H9 (cell line): ENCODE results near the gene EZH1. TPM values are rescaled to one million over a fixed set of nuclear protein-coding genes. Genes with fewer than 3 reads are reported as not detected.
A peak's percentile ranks its signal among the peaks of the same experiment; 100 is the strongest.

Source experiments
- DNase-seq: peaks from one replicate; pipeline ENCODE4 v3.0.0-alpha.2; 2017
- H2AFZ ChIP-seq: one replicate; pipeline ENCODE4 v1.6.1; 2013; ENCODE audit warnings: mild to moderate bottlenecking, low read length, control low read depth, moderate library complexity
- H2AK5ac ChIP-seq: 2 replicates; pipeline ENCODE4 v1.6.1; 2013; ENCODE audit warnings: low read length, control low read depth, mixed read lengths; ENCODE audit not compliant: insufficient read length
- H2BK120ac ChIP-seq: one replicate; pipeline ENCODE4 v1.6.1; 2013; ENCODE audit warnings: low read depth, mild to moderate bottlenecking, low read length, control low read depth, inconsistent platforms; ENCODE audit not compliant: poor library complexity, severe bottlenecking
- H2BK12ac ChIP-seq: 2 replicates; pipeline ENCODE4 v1.6.1; 2013; ENCODE audit warnings: low read length, control low read depth, mixed read lengths, low read depth; ENCODE audit not compliant: insufficient read length
- H2BK15ac ChIP-seq: 2 replicates; pipeline ENCODE4 v1.6.1; 2013; ENCODE audit warnings: low read depth, low read length, control low read depth
- H2BK20ac ChIP-seq: one replicate; pipeline ENCODE4 v1.6.1; 2013; ENCODE audit warnings: low read depth, mild to moderate bottlenecking, low read length, control low read depth, inconsistent platforms; ENCODE audit not compliant: poor library complexity, severe bottlenecking
- H2BK5ac ChIP-seq: 2 replicates; pipeline ENCODE4 v1.6.1; 2013; ENCODE audit warnings: low read length, control low read depth, mixed read lengths; ENCODE audit not compliant: insufficient read length
- H3K14ac ChIP-seq: 2 replicates; pipeline ENCODE4 v1.6.1; 2013; ENCODE audit warnings: low read length, control low read depth; ENCODE audit not compliant: insufficient read depth
- H3K18ac ChIP-seq: 2 replicates; pipeline ENCODE4 v1.6.1; 2013; ENCODE audit warnings: low read depth, mild to moderate bottlenecking, mixed read lengths, low read length, control low read depth; ENCODE audit not compliant: insufficient read length
- H3K23ac ChIP-seq: 2 replicates; pipeline ENCODE4 v1.6.1; 2013; ENCODE audit warnings: low read length, control low read depth, mixed read lengths, low read depth; ENCODE audit not compliant: insufficient read length
- H3K23me2 ChIP-seq: 2 replicates; pipeline ENCODE4 v1.6.1; 2013; ENCODE audit warnings: low read depth, mild to moderate bottlenecking, mixed read lengths, low read length, control low read depth; ENCODE audit not compliant: insufficient read length, poor library complexity, severe bottlenecking
- H3K27ac ChIP-seq: 2 replicates; pipeline ENCODE4 v1.5.1; 2013; ENCODE audit warnings: low read length, control low read depth, mixed read lengths, low read depth; ENCODE audit not compliant: insufficient read length
- H3K27me3 ChIP-seq: 2 replicates; pipeline ENCODE4 v1.6.1; 2013; ENCODE audit warnings: low read length, control low read depth, inconsistent platforms; ENCODE audit not compliant: insufficient read depth
- H3K4ac ChIP-seq: 2 replicates; pipeline ENCODE4 v1.6.1; 2013; ENCODE audit warnings: low read depth, mild to moderate bottlenecking, control low read depth, inconsistent platforms, low read length, moderate library complexity
- H3K4me1 ChIP-seq: 2 replicates; pipeline ENCODE4 v1.6.1; 2013; ENCODE audit warnings: low read length, control low read depth, inconsistent platforms; ENCODE audit not compliant: insufficient read depth
- H3K4me2 ChIP-seq: 2 replicates; pipeline ENCODE4 v1.6.1; 2013; ENCODE audit warnings: low read length, control low read depth, mixed read lengths; ENCODE audit not compliant: insufficient read length, insufficient read depth
- H3K56ac ChIP-seq: 2 replicates; pipeline ENCODE4 v1.6.1; 2013; ENCODE audit warnings: low read depth, mild to moderate bottlenecking, mixed read lengths, low read length, control low read depth; ENCODE audit not compliant: insufficient read length
- H3K79me1 ChIP-seq: 2 replicates; pipeline ENCODE4 v1.6.1; 2013; ENCODE audit warnings: low read depth, mild to moderate bottlenecking, moderate library complexity, low read length, control low read depth, inconsistent platforms; ENCODE audit not compliant: insufficient read depth, poor library complexity, severe bottlenecking
- H3K79me2 ChIP-seq: 2 replicates; pipeline ENCODE4 v1.6.1; 2013; ENCODE audit warnings: low read length, control low read depth, inconsistent platforms; ENCODE audit not compliant: insufficient read depth
- H3K9ac ChIP-seq: 2 replicates; pipeline ENCODE4 v1.6.1; 2013; ENCODE audit warnings: low read length, control low read depth, mixed read lengths; ENCODE audit not compliant: insufficient read length; ENCODE audit errors: extremely low read depth
- H3K9me3 ChIP-seq: one replicate; pipeline ENCODE4 v1.6.1; 2013; ENCODE audit warnings: low read depth, low read length, inconsistent platforms; ENCODE audit not compliant: control insufficient read depth
- H3T11ph ChIP-seq: one replicate; pipeline ENCODE4 v1.6.1; 2013; ENCODE audit warnings: mild to moderate bottlenecking, low read length, control low read depth, inconsistent platforms
- H4K20me1 ChIP-seq: one replicate; pipeline ENCODE4 v1.6.1; 2013; ENCODE audit not compliant: control insufficient read depth, insufficient read length, insufficient read depth
- H4K5ac ChIP-seq: 2 replicates; pipeline ENCODE4 v1.6.1; 2013; ENCODE audit warnings: low read depth, mild to moderate bottlenecking, mixed read lengths, low read length, control low read depth; ENCODE audit not compliant: insufficient read length
- H4K8ac ChIP-seq: replicated peaks from 2 replicates; pipeline ENCODE4 v1.6.1; 2013; ENCODE audit warnings: low read length, control low read depth, mixed read lengths, low read depth; ENCODE audit not compliant: insufficient read length
- H4K91ac ChIP-seq: 2 replicates; pipeline ENCODE4 v1.6.1; 2013; ENCODE audit warnings: low read depth, mild to moderate bottlenecking, moderate library complexity, mixed read lengths, low read length, control low read depth; ENCODE audit not compliant: insufficient read length
- H3K27ac Mint-ChIP-seq, 3 experiments: 2 replicates in 2 of 3; 3 replicates in 1 of 3; pipeline ENCODE4 v1.8.0; 2020 to 2021; ENCODE audit warnings: mixed read lengths in 3 of 3, mild to moderate bottlenecking in 1 of 3, moderate library complexity in 1 of 3
- H3K27me3 Mint-ChIP-seq: 2 replicates; pipeline ENCODE4 v1.8.0; 2021; ENCODE audit warnings: low read depth, mild to moderate bottlenecking, moderate library complexity, mixed read lengths
- H3K36me3 Mint-ChIP-seq, 3 experiments: 2 replicates in 2 of 3; 3 replicates in 1 of 3; pipeline ENCODE4 v1.8.0; 2020 to 2021; ENCODE audit warnings: low read depth in 3 of 3, mixed read lengths in 3 of 3; ENCODE audit not compliant: insufficient read depth in 1 of 3
- H3K4me1 Mint-ChIP-seq, 2 experiments: 2 replicates each; pipeline ENCODE4 v1.8.0; 2020; ENCODE audit warnings: mixed read lengths in 2 of 2
- H3K4me3 Mint-ChIP-seq, 2 experiments: 2 replicates in 1 of 2; 3 replicates in 1 of 2; pipeline ENCODE4 v1.8.0; 2020 to 2021; ENCODE audit warnings: mild to moderate bottlenecking in 2 of 2, mixed read lengths in 2 of 2, moderate library complexity in 1 of 2
- H3K9me3 Mint-ChIP-seq, 2 experiments: 2 replicates in 1 of 2; 3 replicates in 1 of 2; pipeline ENCODE4 v1.8.0; 2020; ENCODE audit warnings: mild to moderate bottlenecking in 2 of 2, mixed read lengths in 2 of 2, moderate library complexity in 1 of 2
- CTCF ChIP-seq: fragments of 200-600 bp; sonication (generic); conservative IDR thresholded peaks from 3 replicates; pipeline ENCODE4 v1.8.0; 2021; ENCODE audit warnings: antibody characterized with exemption, mild to moderate bottlenecking
- WGBS: extraction: QIAGEN DNeasy Blood & Tissue Kit; methylation state at CpG from one replicate; pipeline ENCODE4 v1.1.7; 2013; ENCODE audit warnings: missing lambda C conversion rate, low lambda C conversion rate, mixed read lengths; ENCODE audit not compliant: insufficient read length; ENCODE audit errors: extremely low coverage; 5-methylcytosine and 5-hydroxymethylcytosine counted together
- total RNA-seq: library from RNA; stranded (reverse); gene quantifications from 2 replicates; pipeline ENCODE4 v1.2.1, GENCODE V29; 2021

The EZH1 gene
- total RNA-seq, 1 experiment from 2014 or later, result 17.9 TPM

- H3K4me1 Mint-ChIP-seq, result peaks cover 29 to 48% of the 10 kb centered on the region in 2 experiments
- Histone ChIP-seq H4K5ac (no peak overlapping the region), H3K79me2 (no peaks in the 10 kb centered on the region), H3K79me1 (no peaks in the 10 kb centered on the region), H2AFZ (no peak overlapping the region), H2AK5ac (no peak overlapping the region), H4K20me1 (no peaks in the 10 kb centered on the region), H3K23ac (no peak overlapping the region), H2BK20ac (no peak overlapping the region), H4K91ac (no peak overlapping the region), H3K18ac (no peak overlapping the region), H3K23me2 (peaks cover 15% of the 10 kb centered on the region), H3K9ac (no peak overlapping the region), H2BK5ac (no peak overlapping the region), H3T11ph (no peak overlapping the region), H3K9me3 (no peaks in the 10 kb centered on the region), H2BK120ac (no peak overlapping the region), H2BK15ac (no peak overlapping the region), H3K27me3 (no peaks in the 10 kb centered on the region; the same call in 1 of the 2 replicates), H3K4me1 (peaks cover 3% of the 10 kb centered on the region; the same call in 1 of the 2 replicates), H3K27ac (no peak overlapping the region), H4K8ac (no peak overlapping the region), H3K4me2 (peak overlapping the region; percentile 68), H3K14ac (no peak overlapping the region), H3K56ac (no peak overlapping the region), H3K4ac (no peak overlapping the region), H2BK12ac (no peak overlapping the region)
- H3K36me3 Mint-ChIP-seq, result peaks cover 15 to 28% (median 16%) of the 10 kb centered on the region in 3 experiments
- WGBS, result no CpG with 5 or more reads among the region's 25 CpGs
- H3K9me3 Mint-ChIP-seq, result no peaks in the 10 kb centered on the region; a peak in 2 of 5 replicates
- peak overlapping the region in 1 of 3 experiments; percentile 14; a peak in 1 of 7 replicates for H3K27ac Mint-ChIP-seq
- peak; percentile 71 for DNase-seq
- no peak for TF ChIP-seq CTCF
- peak overlapping the region; percentile 73 to 85 for H3K4me3 Mint-ChIP-seq
- H3K27me3 Mint-ChIP-seq, result peaks cover 46% of the 10 kb centered on the region
Observed at GRCh38 chr17:42683407-42684034, 61.3 kb downstream of the EZH1 start.
